GM12878 (cell line): ENCODE results near the gene WDR17. TPM values are rescaled to one million over a fixed set of nuclear protein-coding genes. Genes with fewer than 3 reads are reported as not detected.

Experiments
- ATAC-seq: fragments of 200-7000 bp; cut with Tn5 transposase; 3 replicates; pipeline ENCODE4 v1.9.1; 2020; ENCODE audit warnings: mild to moderate bottlenecking, moderate library complexity
- BruUV-seq: library from RNA; stranded (reverse); fragments of 400-500 nt; replicated peaks from 2 replicates; lab custom pipeline; 2021; lab: Mats Ljungman, UMichigan
- CTCF ChIA-PET: fragments of 300-600 bp; sonication (Branson Sonifier 250); formaldehyde crosslinking; extraction: SDS; loops from one replicate; lab custom pipeline; 2021; ENCODE audit warnings: inconsistent platforms; lab: Yijun Ruan, JAX
- POLR2A ChIA-PET: fragments of 350-600 bp; formaldehyde crosslinking; extraction: SDS; loops from one replicate; lab custom pipeline; 2021; ENCODE audit warnings: inconsistent platforms; lab: Charles Lee
- RAD21 ChIA-PET: fragments of 300-600 bp; sonication (Branson Sonifier 250); formaldehyde crosslinking; loops from one replicate; lab custom pipeline; 2023; ENCODE audit warnings: antibody characterized with exemption; ENCODE audit not compliant: unreplicated experiment; lab: Charles Lee
- SMC1A ChIA-PET: fragments of 300-600 bp; sonication (Branson Sonifier 250); formaldehyde crosslinking; loops from one replicate; lab custom pipeline; 2023; ENCODE audit not compliant: unreplicated experiment, uncharacterized antibody; lab: Charles Lee
- DNase-seq: peaks from one replicate; pipeline ENCODE4 v3.0.0-alpha.2; 2011; ENCODE audit warnings: low read depth, low spot score
- FAIRE-seq: peaks from 3 replicates; lab custom pipeline; 2011; peaks lifted over from hg19 to GRCh38; lab: Jason Lieb, UNC
- H2AFZ ChIP-seq: 2 replicates; pipeline ENCODE4 v1.6.0; 2011; ENCODE audit warnings: low read depth, low read length, control low read depth; ENCODE audit not compliant: control insufficient read depth
- H3K27ac ChIP-seq: 2 replicates; pipeline ENCODE4 v1.5.1; 2011; ENCODE audit warnings: control low read depth; ENCODE audit not compliant: control insufficient read depth, insufficient read depth
- H3K27me3 ChIP-seq, 2 experiments: replicated peaks in 1 of 2; 2 replicates each; pipeline versions ENCODE4 v1.6.0 to v1.6.1; 2011; ENCODE audit warnings: low read length in 1 of 2; ENCODE audit not compliant: control insufficient read depth in 2 of 2, insufficient read depth in 2 of 2
- H3K36me3 ChIP-seq, 2 experiments: 2 replicates each; pipeline ENCODE4 v1.5.1; 2011; ENCODE audit warnings: low read length in 1 of 2; ENCODE audit not compliant: control insufficient read depth in 2 of 2, insufficient read depth in 2 of 2
- H3K4me1 ChIP-seq: 2 replicates; pipeline ENCODE4 v1.6.1; 2011; ENCODE audit warnings: mild to moderate bottlenecking, low read length, moderate library complexity, mixed read lengths; ENCODE audit not compliant: control insufficient read depth, insufficient read depth
- H3K4me2 ChIP-seq: 2 replicates; pipeline ENCODE4 v1.6.0; 2011; ENCODE audit warnings: control low read depth; ENCODE audit not compliant: control insufficient read depth, insufficient read depth
- H3K4me3 ChIP-seq: fragments of 200-600 bp; sonication (generic); 2 replicates; pipeline ENCODE4 v1.5.1; 2016
- H3K79me2 ChIP-seq: 2 replicates; pipeline ENCODE4 v1.6.0; 2011; ENCODE audit warnings: low read length; ENCODE audit not compliant: control insufficient read depth, insufficient read depth
- H3K9ac ChIP-seq: 2 replicates; pipeline ENCODE4 v1.8.0; 2011; ENCODE audit warnings: low read length, control low read depth, mixed read lengths; ENCODE audit not compliant: control insufficient read depth, insufficient read depth
- H3K9me3 ChIP-seq: replicated peaks from 3 replicates; pipeline ENCODE4 v1.5.1; 2011; ENCODE audit warnings: mild to moderate bottlenecking, low read length; ENCODE audit not compliant: control insufficient read depth, insufficient read depth
- H4K20me1 ChIP-seq: 2 replicates; pipeline ENCODE4 v1.6.0; 2011; ENCODE audit not compliant: control insufficient read depth, insufficient read depth
- ATF7 ChIP-seq: fragments of 450-650 bp; IDR thresholded peaks from 2 replicates; pipeline ENCODE4 v1.6.1; 2016; ENCODE audit warnings: low read depth, mild to moderate bottlenecking
- BACH1 ChIP-seq: fragments of 450-650 bp; IDR thresholded peaks from 2 replicates; pipeline ENCODE4 v1.6.1; 2017; ENCODE audit warnings: mild to moderate bottlenecking, borderline replicate concordance
- CBFB ChIP-seq: IDR thresholded peaks from 2 replicates; pipeline ENCODE4 v1.6.1; 2016; ENCODE audit warnings: antibody characterized with exemption, low read depth
- CHD2 ChIP-seq: IDR thresholded peaks from 2 replicates; pipeline ENCODE4 v1.6.1; 2011; ENCODE audit warnings: low read depth, low read length, improper control_type of control experiment, borderline replicate concordance
- GATAD2B ChIP-seq: fragments of 450-650 bp; conservative IDR thresholded peaks from 2 replicates; pipeline ENCODE4 v1.6.1; 2017; ENCODE audit warnings: low read depth, mild to moderate bottlenecking, moderate library complexity
- MAX ChIP-seq: IDR thresholded peaks from 2 replicates; pipeline ENCODE4 v1.6.1; 2012; ENCODE audit warnings: low read depth, low read length, improper control_type of control experiment
- MYB ChIP-seq: fragments of 150-350 bp; IDR thresholded peaks from 2 replicates; pipeline ENCODE4 v1.6.1; 2014; ENCODE audit warnings: mild to moderate bottlenecking, low read depth, low read length, borderline replicate concordance
- MYC ChIP-seq: IDR thresholded peaks from 2 replicates; pipeline ENCODE4 v1.6.1; 2011; ENCODE audit warnings: mild to moderate bottlenecking, low read length, moderate library complexity, inconsistent platforms; ENCODE audit not compliant: insufficient read depth, insufficient replicate concordance, insufficient read length, severe bottlenecking
- NR2C2 ChIP-seq: IDR thresholded peaks from 2 replicates; pipeline ENCODE4 v1.6.1; 2011; ENCODE audit warnings: borderline replicate concordance, low read depth; ENCODE audit not compliant: control insufficient read depth, insufficient read length
- PRDM15 ChIP-seq: fragments of 450-650 bp; formaldehyde crosslinking; IDR thresholded peaks from 2 replicates; pipeline ENCODE4 v1.4.0; 2020; ENCODE audit warnings: mild to moderate bottlenecking, moderate library complexity
- RAD51 ChIP-seq: fragments of 450-650 bp; IDR thresholded peaks from 2 replicates; pipeline ENCODE4 v1.6.1; 2016; ENCODE audit warnings: moderate library complexity, mild to moderate bottlenecking, inconsistent platforms
- RCOR1 ChIP-seq: conservative IDR thresholded peaks from 2 replicates; pipeline ENCODE4 v1.6.1; 2012; ENCODE audit warnings: low read depth, low read length, improper control_type of control experiment
- SIN3A ChIP-seq: IDR thresholded peaks from 2 replicates; pipeline ENCODE4 v1.6.1; 2012; ENCODE audit warnings: low read depth, low read length, improper control_type of control experiment
- SRF ChIP-seq, 2 experiments: IDR thresholded peaks; 2 replicates each; pipeline ENCODE4 v1.6.1; 2011; ENCODE audit warnings: low read depth in 2 of 2, low read length in 2 of 2, mild to moderate bottlenecking in 1 of 2, moderate library complexity in 1 of 2
- ZBTB40 ChIP-seq: fragments of 450-650 bp; IDR thresholded peaks from 2 replicates; pipeline ENCODE4 v1.6.1; 2016; ENCODE audit warnings: mild to moderate bottlenecking, moderate library complexity, borderline replicate concordance
- ZNF217 ChIP-seq: fragments of 450-650 bp; IDR thresholded peaks from 2 replicates; pipeline ENCODE4 v1.6.1; 2017; ENCODE audit warnings: antibody characterized with exemption, mild to moderate bottlenecking
- ZNF24 ChIP-seq: fragments of 450-650 bp; IDR thresholded peaks from 2 replicates; pipeline ENCODE4 v1.6.1; 2017; ENCODE audit warnings: antibody characterized with exemption, mild to moderate bottlenecking
- ZSCAN29 ChIP-seq: fragments of 450-650 bp; IDR thresholded peaks from 2 replicates; pipeline ENCODE4 v1.6.1; 2017; ENCODE audit warnings: mild to moderate bottlenecking, moderate library complexity
- in situ Hi-C: fragments of 300-500 bp; cut with MboI; formaldehyde crosslinking; loops from 9 replicates; pipeline ENCODE4 v1.14.3; 2018; ENCODE audit warnings: mixed read lengths
- intact Hi-C: fragments of 100-400 bp; cut with micrococcal nuclease; formaldehyde crosslinking; loops from one replicate; pipeline ENCODE4 v1.14.2; 2022; ENCODE audit not compliant: unreplicated experiment
- polyA plus RNA-seq, 11 experiments: library from polyadenylated mRNA; depleted of rRNA in 4 of 11; unstranded in 6 of 11; stranded (reverse) in 5 of 11; fragments of >200 nt; fragmentation: Nextera tagmentation in 4 of 11; fragmentation: Illumina TruSeq in 1 of 11; extraction: Ambion mirVana in 4 of 11; extraction: Trizol in 1 of 11; gene quantifications; 1 replicate in 1 of 11; 2 replicates in 10 of 11; pipeline versions ENCODE4 v1.2.1 to v1.2.3, GENCODE V29; 2011 to 2016; ENCODE audit warnings: inconsistent platforms in 2 of 11, missing spikeins in 2 of 11, low read depth in 1 of 11
- total RNA-seq, 4 experiments: library from RNA; depleted of rRNA in 3 of 4; stranded (reverse); fragments of >200 nt in 3 of 4; fragmentation: Illumina TruSeq in 1 of 4; extraction: Trizol in 1 of 4; gene quantifications; 2 replicates each; pipeline versions ENCODE4 v1.2.1 to v1.2.3, GENCODE V29; 2013 to 2021

Gene WDR17
- total and polyA plus RNA-seq, 10 of the 15 experiments (the other 5 are each of a cell fraction or from before 2014, with no cell fraction given): 0.43 to 3.8 (median 2.8) TPM

- Histone ChIP-seq H3K36me3 (no peaks in the 10 kb centered on the region), H3K4me1 (no peaks in the 10 kb centered on the region), H3K4me2 (no peak overlapping the region), H3K79me2 (no peaks in the 10 kb centered on the region), H4K20me1 (no peaks in the 10 kb centered on the region)
- ATAC-seq (no peak), DNase-seq (no peak)
- intact Hi-C loops: no loop called here
- RAD21 ChIA-PET: no interaction called here
- TF ChIP-seq CBFB (no peak), ZBTB40 (no peak), CHD2 (no peak), SIN3A (no peak), ATF7 (no peak), ZNF24 (no peak), PRDM15 (CRISPR knock-in tag) (no peak), RAD51 (no peak), BACH1 (no peak), ZSCAN29 (no peak), MAX (no peak), GATAD2B (no peak), MYC (no peak), RCOR1 (no peak), NR2C2 (no peak), SRF (IDR thresholded peaks at IDR 0.05; ENCODE audit: low read depth in 2 of 2, low read length in 2 of 2) (no peak), MYB (no peak), ZNF217 (no peak)
- TF ChIP-seq, all 136 proteins: peak for 0
- no peaks in the 10 kb centered on the region for H3K27me3 ChIP-seq
- H3K9me3 ChIP-seq: no peaks in the 10 kb centered on the region
- H3K27ac ChIP-seq: no peak overlapping the region
- CTCF ChIA-PET: interaction anchor here (1.0 kb wide), 1 partner anchor 13 kb away, joined by 4 read pairs; no protein-coding TSS in a partner anchor
- BruUV-seq: no TSS peak
- H3K4me3 ChIP-seq: no peak overlapping the region
- in situ Hi-C loops: no loop called here
- no peak for FAIRE-seq
- H2AFZ ChIP-seq: no peak overlapping the region
- H3K9ac ChIP-seq: no peak overlapping the region
- SMC1A ChIA-PET: no interaction called here
- POLR2A ChIA-PET: no interaction called here
Observed at GRCh38 chr4:176139518-176139917, 73.9 kb downstream of the WDR17 start.
